NCI-H2196 treated with DMSO at 0.1 percent for 48 hours (cell line): Measurements from ENCODE around the gene TSFM.
"Not testable (repeated sequence)": the region's sequence is repeated elsewhere in the genome, so short reads cannot be mapped to it uniquely, and the experiment has no call there.

Experiments used
- DNase-seq: peaks from one replicate; lab custom pipeline; 2025; ENCODE audit not compliant: unreplicated experiment; lab: John Stamatoyannopoulos, UW

Gene TSFM

GRCh38 chr12:57813971-57814772 lies 31.6 kb downstream of the TSFM start:
- DNase-seq = no peak

- DNase-seq = peak; percentile 88
Observed at GRCh38 chr12:57815177-57816000, 32.8 kb downstream of the TSFM start.

GRCh38 chr12:57816001-57816854 lies 33.6 kb downstream of the TSFM start:
- DNase-seq = peak; percentile 80

GRCh38 chr12:57816855-57817151 lies 34.2 kb downstream of the TSFM start:
- no peak for DNase-seq

GRCh38 chr12:57817261-57817989 lies 34.8 kb downstream of the TSFM start:
- DNase-seq = no peak

- DNase-seq = not testable (repeated sequence)
Observed at GRCh38 chr12:57817990-57818331, 35.4 kb downstream of the TSFM start.

- DNase-seq = not testable (repeated sequence)
Observed at GRCh38 chr12:57820119-57820518, 37.5 kb downstream of the TSFM start.

- DNase-seq = not testable (repeated sequence)
Observed at GRCh38 chr12:57821015-57821414, 38.4 kb downstream of the TSFM start.

GRCh38 chr12:57821474-57822214 lies 39.1 kb downstream of the TSFM start:
- no peak for DNase-seq

GRCh38 chr12:57822392-57823130 lies 40.0 kb downstream of the TSFM start:
- DNase-seq = no peak

GRCh38 chr12:57823131-57823907 lies 40.7 kb downstream of the TSFM start:
- no peak for DNase-seq

GRCh38 chr12:57823908-57824640 lies 41.5 kb downstream of the TSFM start:
- DNase-seq = no peak

- no peak for DNase-seq
Observed at GRCh38 chr12:57825451-57825850, 42.9 kb downstream of the TSFM start.

- no peak for DNase-seq
Observed at GRCh38 chr12:57826400-57826799, 43.8 kb downstream of the TSFM start.

- no peak for DNase-seq
Observed at GRCh38 chr12:57826966-57827365, 44.4 kb downstream of the TSFM start.

GRCh38 chr12:57829025-57829777 lies 46.6 kb downstream of the TSFM start:
- no peak for DNase-seq

- DNase-seq = no peak
Observed at GRCh38 chr12:57830393-57830792, 47.8 kb downstream of the TSFM start.
